GM18505 (cell line): ENCODE measurements around the gene SRSF6.
A peak's percentile ranks its signal among the peaks of the same experiment; 100 is the strongest.
"Not testable (repeated sequence)": the region's sequence is repeated elsewhere in the genome, so short reads cannot be mapped to it uniquely, and the experiment has no call there.

ENCODE experiments used
- ATAC-seq: cut with Tn5 transposase; IDR thresholded peaks from one replicate; pipeline ENCODE4 v1.9.1; 2021; ENCODE audit not compliant: unreplicated experiment
- POLR2A ChIP-seq: IDR thresholded peaks from 4 replicates; pipeline ENCODE4 v1.6.1; 2011; ENCODE audit warnings: borderline replicate concordance; ENCODE audit not compliant: insufficient read depth, insufficient read length; ENCODE audit errors: extremely low read depth

The SRSF6 gene

DNA sequence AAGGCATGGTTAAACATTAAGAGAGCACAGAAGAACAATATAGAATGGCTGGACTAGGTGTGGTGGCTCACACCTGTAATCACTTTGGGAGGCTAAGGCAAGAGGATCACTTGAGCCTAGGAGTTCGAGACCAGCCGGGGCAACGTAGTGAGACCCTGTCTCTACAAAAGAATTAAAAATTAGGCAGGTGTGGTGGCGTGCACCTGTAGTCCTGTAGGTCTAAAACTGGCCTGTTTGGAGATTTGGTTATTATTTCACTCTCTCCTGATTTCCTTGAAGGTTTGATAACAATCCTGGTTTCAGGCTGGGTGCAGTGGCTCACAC, 15.6 kb downstream of the SRSF6 start:
- no peak for ATAC-seq
- no peak for TF ChIP-seq POLR2A

DNA sequence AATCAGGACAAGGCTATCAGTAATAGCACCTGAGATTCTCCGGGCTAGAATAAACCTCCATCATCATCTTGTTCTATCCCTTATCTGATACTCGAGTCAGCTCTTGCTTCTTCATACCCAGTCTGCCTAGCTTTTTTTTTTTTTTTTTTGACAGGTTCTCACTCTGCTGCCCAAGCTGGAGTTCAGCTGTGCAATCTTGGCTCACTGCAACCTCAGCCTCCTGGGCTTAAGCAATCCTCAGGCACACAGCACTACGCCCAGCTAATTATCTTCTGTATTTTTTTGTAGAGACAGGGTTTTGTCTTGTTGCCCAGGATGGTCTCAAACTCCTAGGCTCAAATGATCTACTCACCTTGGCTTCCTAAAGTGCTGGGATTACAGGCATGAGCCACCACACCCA, 19.5 kb downstream of the SRSF6 start:
- ATAC-seq: no peak
- no peak for TF ChIP-seq POLR2A

DNA sequence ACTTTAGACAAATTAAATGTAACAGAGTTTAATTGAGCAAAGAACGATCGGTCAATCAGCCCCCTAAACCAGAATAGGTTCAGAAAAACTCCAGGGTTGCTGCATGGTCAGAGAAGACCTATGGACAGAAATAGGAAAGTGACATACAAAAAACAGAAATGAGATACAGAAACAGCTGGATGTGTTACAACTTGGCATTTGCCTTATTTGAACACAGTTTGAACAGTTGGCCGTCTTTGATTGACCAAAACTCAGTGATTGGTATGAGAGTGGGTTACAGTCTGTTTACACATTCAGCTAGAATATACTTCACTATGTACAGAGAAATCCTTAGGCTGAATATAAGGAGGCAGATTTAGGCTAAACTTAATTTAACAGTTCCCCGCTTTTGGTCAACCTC, 19.9 kb downstream of the SRSF6 start:
- TF ChIP-seq POLR2A: no peak
- ATAC-seq: no peak

DNA sequence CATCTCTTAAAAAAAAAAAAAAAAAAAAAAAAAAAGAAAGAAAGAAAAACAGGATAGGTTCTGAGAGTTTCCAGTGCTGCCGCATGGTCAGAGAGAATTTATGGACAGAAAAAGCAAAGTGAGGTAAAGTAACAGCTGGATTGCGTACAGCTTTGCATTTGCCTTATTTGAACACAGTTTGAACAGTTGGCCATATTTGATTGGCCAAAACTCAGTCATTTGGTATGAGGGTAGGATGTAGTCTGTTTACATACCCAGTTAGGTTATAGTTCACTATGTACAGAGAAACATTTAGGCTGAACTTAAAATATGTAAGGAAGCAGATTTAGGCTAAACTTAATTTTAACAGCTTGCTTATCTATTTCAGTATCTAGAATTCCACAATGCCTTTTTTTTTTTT, 32.3 kb downstream of the SRSF6 start:
- TF ChIP-seq POLR2A: no peak
- ATAC-seq: no peak

DNA sequence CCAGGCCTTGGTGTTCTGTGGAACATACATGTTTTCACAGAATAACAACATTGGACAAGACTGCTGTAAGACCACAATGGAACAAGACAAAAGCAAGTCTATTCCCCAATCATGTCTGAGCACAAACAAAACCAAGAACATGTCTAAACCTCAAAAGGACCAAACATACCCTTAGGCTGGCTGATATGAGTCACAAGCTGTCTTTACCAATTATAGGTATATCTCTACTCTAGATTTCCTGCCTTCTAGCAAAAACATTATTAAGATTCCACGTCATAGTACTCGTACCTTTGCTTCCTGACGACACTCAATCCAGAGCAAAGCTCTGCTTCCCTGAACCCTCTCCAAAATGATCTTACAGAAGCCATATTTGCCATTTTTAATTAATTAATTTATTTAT, 34.4 kb downstream of the SRSF6 start:
- no peak for TF ChIP-seq POLR2A
- ATAC-seq: peak; percentile 69

DNA sequence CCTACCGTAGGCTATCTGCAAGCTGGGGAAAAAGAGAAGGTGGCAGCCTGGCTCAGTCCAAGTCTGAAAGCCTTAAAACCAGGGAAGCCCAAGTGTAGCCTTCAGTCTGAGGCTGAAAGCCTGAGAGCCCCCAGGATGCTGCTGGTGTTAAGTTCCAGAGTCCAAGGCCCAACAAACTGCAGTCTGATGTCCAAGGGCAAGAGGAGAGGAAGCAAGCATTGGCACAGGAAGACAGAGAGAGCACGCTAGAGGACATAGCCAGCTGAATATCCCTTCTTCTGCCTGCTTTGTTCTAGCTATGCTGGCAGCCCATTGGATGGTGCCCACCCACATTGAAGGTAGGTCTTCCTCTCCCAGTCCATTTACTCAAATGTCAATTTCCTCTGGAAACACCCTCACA, 37.7 kb downstream of the SRSF6 start:
- no peak for TF ChIP-seq POLR2A
- no peak for ATAC-seq

DNA sequence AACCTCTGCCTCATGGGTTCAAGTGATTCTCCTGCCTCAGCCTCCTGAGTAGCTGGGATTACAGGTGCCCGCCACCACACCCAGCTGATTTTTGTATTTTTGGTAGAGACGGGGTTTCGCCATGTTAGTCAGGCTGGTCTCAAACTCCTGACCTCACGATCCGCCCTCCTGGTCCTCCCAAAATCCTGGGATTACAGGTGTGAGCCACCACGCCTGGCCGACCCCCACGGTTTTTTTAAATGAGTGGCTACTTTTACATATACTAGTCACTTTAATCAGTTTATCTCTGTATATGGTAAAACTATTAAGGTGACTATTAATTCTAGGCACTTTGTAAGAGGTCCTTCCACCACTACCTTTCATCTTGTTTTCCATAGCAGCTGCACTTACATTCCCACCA, 44.3 kb downstream of the SRSF6 start:
- not testable (repeated sequence) for ATAC-seq

DNA sequence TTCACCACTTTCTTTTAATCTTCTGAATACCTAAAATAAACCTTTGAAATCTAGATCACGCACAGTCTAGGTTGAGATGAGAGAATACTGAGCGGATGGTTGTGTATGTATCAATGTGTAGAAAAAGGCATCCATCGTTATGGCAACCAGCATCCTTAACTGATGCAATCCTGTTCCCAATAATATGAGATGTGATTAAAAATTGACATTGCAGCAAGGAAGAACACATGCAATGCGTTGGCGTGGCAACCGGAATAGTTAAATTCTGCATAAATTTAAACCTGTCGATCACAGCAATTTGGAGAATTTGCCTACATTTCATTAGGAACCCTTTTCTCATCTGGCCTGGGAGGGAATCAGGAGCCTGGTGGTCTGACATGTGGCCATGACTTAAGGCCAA, 48.5 kb downstream of the SRSF6 start:
- TF ChIP-seq POLR2A: no peak
- ATAC-seq: no peak

DNA sequence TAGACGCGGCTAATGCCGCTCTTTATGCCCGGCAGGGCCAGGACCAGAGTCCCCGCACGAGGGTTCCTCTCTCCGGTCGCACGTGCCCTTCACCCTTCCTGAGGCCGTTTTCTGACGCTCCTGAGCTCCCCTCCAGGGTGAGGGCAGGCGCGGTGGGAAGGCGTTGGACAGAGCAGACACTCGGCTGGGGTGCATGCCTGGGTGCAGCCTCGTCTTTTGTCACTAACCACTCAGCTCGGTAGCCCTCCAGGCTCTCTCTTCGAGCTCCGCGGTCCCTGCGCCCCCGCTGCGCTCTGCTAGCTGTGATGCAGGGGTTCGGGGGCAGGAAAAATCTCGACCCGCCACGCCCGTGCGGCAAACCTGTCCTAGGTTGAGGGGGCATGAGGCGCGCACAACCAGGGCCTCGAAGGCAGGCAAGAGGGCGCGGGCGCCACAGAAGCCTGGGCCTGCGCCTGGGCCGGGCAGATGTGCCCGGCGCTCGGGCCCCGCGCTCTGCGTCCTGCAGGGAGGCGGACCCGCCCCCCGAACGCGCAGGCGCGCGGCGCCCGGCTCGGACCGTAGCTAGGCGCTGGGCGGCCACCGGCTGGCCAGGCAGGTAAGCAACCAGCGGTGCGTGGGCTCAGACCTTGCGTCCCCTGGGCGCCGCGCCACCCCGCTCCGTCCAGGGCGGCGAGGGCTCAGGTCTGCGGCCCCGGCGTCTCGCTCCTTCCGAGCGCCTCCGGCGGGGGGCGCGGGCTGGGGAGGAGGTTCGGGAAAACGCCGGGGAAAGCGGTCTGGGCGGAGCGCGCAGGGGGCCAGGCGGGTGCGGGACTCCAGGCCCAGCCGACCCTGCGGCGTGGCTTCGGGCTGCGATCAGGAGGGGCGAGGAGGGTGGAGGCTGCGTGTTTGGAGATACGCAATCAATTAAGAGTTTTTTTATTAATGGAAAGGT, 49.7 kb downstream of the SRSF6 start, which contains the start of gene L3MBTL1:
Gene L3MBTL1, plus strand, starts transcription at position 548 of the 931 bp plus-strand sequence. CDS start 5,807 bp downstream, outside the sequence.
- TF ChIP-seq POLR2A: no peak
- ATAC-seq: no peak

DNA sequence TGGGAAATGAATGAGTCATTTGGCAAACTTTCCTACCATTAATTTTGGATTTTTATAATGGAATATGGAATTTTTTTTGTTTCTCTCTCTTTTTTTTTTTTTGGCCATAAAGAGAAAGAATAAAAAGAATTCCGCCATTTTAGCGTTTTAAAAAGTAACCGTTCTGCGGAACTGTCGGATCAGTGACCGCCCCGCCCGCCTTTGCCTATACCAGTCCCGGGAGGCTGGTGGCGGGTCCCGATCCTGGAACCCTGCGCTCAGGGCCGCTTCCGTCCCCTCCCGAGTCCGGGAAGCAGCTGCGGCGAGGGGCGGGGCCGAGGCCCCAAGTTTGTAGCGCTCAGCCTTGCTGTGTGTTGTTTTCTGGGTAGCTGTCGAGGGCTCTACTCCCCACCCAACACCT, 50.4 kb downstream of the SRSF6 start:
- TF ChIP-seq POLR2A: no peak
- ATAC-seq: no peak

DNA sequence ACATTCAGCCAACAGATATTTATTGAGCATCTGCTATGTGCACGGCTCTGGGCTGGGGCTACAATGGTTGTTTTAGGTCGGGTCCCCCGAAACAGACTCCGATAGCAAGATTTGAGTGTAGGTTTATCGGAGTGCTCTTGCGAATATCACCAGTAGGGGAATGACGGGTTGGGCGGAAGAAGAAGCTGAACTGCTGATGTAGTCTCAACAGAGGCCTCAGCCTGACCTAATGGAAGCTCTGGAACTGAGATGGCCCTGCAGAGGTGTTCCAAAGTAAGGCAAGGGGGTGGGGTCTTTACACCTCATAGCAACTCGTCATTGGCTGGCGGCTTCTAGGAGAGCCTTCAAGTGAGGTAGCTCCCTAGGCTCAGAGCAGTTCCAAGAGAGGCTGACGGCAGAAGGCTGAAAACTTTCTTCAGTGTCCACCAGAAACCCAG, 50.9 kb downstream of the SRSF6 start:
- no peak for TF ChIP-seq POLR2A
- no peak for ATAC-seq

DNA sequence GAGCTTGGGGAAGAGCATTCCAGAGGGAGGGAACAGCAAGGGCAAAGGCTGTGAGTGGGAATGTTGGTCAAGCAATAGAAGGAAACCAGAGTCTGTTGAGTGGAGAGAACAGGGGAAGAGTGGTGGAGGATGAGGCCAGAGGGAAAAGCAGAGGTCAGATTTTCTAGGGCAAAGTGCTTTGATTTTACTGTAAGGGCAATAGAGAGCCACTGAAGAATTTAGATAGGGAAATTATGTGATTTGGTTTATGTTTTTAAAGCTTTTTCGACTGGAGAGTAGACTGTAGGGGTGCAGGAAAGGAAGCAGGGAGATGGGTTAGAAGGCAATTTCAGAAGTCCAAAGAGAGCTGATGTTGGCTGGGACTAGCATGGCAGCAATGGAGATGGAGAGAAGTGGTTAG, 54.2 kb downstream of the SRSF6 start:
- ATAC-seq: no peak
- TF ChIP-seq POLR2A: no peak

DNA sequence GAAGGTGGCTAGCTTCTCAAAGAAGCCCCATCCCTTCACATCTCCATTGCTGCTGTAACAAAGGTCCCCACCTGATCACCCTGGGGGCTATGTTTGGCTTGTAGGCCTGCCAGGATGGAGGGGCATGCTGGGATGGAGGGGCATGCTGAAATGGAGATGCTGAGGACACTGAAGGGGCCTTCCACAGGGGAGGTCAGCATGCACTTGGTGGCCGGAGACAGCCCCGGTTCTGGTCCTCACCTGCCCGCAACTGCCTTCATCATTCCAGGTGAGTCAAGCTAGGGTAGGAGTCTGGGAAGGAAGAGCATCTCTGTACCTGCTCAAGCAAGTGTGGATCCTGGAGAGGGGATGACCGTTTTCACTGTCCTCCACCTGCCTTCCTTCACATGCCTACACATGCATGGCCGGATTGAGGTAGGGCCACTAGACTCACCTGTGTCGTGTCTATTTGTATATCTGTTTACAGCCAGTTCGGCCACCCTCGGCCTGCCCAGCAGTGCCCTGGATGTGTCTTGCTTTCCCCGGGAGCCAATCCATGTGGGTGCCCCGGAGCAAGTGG, 55.8 kb downstream of the SRSF6 start:
- TF ChIP-seq POLR2A: no peak
- ATAC-seq: no peak
